Hepatocyte (in vitro differentiated cells): ENCODE measurements around the gene TTC38.

Experiments
- EZH2 ChIP-seq: fragments of 200-600 bp; sonication (generic); IDR thresholded peaks from 2 replicates; pipeline ENCODE4 v1.6.1; 2016; ENCODE audit warnings: antibody characterized with exemption, mild to moderate bottlenecking, borderline replicate concordance
- TF ChIP-seq, protein P1 (sequence below): fragments of 200-600 bp; sonication (generic); IDR thresholded peaks from 2 replicates; pipeline ENCODE4 v1.5.1; 2016; ENCODE audit warnings: antibody characterized with exemption, mild to moderate bottlenecking; ENCODE audit not compliant: poor library complexity

DNA sequence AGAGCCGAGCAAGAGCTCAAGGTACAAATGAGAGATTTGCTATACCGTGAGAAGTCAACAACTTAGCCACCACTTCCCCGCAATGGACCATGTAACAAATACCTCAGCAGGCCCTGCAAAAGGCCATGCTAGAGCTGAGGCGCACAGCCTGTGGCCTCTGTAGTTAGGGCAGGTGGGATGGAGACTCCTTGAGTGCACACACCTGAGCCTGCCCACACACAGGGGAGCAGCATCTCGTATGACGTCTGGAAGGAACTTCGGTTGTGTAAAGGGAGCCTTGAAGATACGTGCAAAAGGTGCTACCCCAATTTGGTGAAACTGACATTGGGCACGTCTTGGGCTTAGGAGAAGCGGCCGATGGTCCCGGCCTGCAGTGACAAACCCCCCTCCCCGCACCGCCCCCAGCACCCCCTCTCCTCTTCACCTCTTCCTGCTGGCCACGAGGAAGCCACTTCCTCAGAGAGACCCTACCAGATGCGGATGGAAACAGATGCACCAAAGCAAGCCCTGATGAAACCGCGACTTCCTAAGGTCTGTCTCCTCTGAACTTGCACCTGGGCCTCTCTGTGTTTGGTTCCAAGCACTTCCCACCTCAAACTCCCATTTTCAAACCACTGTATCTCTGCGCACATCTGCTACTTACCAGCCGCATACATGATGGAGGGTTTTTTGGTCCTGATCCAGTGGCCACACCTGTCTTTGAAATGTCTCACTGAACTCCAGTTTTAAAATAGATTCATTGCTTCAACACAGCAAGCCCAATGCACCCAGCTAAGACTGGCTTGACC is 28.4 kb upstream of the TTC38 start:
- TF ChIP-seq, protein P1, sequence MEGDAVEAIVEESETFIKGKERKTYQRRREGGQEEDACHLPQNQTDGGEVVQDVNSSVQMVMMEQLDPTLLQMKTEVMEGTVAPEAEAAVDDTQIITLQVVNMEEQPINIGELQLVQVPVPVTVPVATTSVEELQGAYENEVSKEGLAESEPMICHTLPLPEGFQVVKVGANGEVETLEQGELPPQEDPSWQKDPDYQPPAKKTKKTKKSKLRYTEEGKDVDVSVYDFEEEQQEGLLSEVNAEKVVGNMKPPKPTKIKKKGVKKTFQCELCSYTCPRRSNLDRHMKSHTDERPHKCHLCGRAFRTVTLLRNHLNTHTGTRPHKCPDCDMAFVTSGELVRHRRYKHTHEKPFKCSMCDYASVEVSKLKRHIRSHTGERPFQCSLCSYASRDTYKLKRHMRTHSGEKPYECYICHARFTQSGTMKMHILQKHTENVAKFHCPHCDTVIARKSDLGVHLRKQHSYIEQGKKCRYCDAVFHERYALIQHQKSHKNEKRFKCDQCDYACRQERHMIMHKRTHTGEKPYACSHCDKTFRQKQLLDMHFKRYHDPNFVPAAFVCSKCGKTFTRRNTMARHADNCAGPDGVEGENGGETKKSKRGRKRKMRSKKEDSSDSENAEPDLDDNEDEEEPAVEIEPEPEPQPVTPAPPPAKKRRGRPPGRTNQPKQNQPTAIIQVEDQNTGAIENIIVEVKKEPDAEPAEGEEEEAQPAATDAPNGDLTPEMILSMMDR: no peak
- no peak for TF ChIP-seq EZH2
